ENCODE results near the gene MED12. TPM values are rescaled to one million over a fixed set of nuclear protein-coding genes. Genes with fewer than 3 reads are reported as not detected.
A peak's percentile ranks its signal among the peaks of the same experiment; 100 is the strongest.
"Not testable (repeated sequence)": the region's sequence is repeated elsewhere in the genome, so short reads cannot be mapped to it uniquely, and the experiment has no call there.

Gene MED12
- total RNA-seq, 2 experiments from 2014 or later, result 45.9 to 62.2 TPM

DNA sequence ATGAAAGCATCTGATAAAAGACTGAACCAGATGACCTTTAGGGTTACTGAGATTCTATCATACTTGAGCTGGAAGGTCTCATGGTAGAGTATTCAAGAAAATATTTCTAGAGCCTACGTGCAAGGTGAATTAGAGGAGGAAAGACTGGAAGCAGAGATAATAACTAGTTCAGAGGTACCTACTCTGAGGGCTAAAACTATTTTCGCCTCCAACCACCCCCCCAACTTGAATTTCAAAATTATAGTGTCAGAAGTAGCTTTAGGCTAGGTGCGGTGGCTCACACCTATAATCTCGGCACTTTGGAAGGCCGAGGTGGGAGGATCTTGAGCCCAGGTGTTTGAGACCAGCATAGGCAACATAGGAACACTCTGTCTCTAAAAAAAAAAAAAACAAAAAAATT, 57.1 kb downstream of the MED12 start:
- Mint-ChIP-seq H3K27me3 (no peaks in the 10 kb centered on the region), H3K36me3 (peaks cover 31% of the 10 kb centered on the region)
- CTCF ChIA-PET, result no interaction called here

DNA sequence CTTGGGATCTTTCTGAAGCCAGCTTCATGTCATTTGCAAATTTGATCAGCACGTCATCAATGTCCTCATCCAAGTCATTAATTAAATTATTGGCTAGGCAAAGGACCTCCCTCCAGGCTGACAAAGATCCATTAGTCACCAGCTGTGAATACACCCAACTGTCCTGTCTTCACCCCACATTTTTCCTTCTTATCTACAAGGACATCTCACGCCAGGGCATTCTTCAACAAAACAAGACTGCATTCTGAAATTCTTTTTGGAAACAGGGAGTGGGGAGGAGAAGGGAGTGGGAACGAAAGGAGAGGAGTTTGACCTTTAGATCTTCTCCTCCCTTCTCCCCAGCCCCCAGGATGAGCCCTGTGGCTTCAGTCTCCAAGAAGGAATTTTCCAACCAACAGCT, 58.9 kb downstream of the MED12 start:
- Mint-ChIP-seq H3K4me1 (peaks cover 12% of the 10 kb centered on the region), H3K4me3 (no peak overlapping the region), H3K36me3 (peaks cover 26% of the 10 kb centered on the region), H3K27me3 (no peaks in the 10 kb centered on the region), H3K27ac (no peak overlapping the region), H3K9me3 (ENCODE audit: low read depth) (no peaks in the 10 kb centered on the region)
- ATAC-seq (no peak), DNase-seq (no peak)
- CTCF ChIA-PET, result interaction anchor here (0.5 to 1.4 kb wide), 5 partner anchors 79 to 475 kb away, joined by 3 to 5 read pairs (median 3); no protein-coding TSS in a partner anchor

More for the DNA sequence above, 57.1 kb downstream of the MED12 start:
- DNase-seq, result no peak
- no peak for ATAC-seq
- H3K4me1 Mint-ChIP-seq, result peaks cover 9% of the 10 kb centered on the region
- no peaks in the 10 kb centered on the region for H3K9me3 Mint-ChIP-seq (ENCODE audit: low read depth)
- H3K27ac Mint-ChIP-seq, result no peak overlapping the region
- H3K4me3 Mint-ChIP-seq, result no peak overlapping the region

DNA sequence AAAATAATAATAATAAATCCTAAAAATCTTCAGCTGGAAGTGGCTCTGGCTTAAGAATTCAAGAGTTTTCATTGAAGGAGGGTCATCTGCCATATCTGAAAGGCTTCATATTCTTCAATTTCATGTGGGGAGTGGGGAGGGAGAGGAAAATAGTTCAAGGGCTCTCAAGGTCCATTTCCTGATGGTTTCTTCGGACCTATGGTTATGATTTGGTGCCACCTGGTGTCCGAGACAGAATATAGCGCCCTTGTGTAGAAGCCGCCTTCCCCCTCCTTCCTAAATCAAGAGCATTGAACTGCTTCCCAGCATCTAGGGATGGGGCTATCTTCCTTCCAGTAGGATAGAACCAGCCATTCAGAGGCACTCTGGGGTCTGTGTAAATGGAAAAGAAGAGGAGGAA, 60.5 kb downstream of the MED12 start:
- Mint-ChIP-seq H3K27me3 (no peaks in the 10 kb centered on the region), H3K4me3 (no peak overlapping the region), H3K27ac (no peak overlapping the region), H3K36me3 (peaks cover 19% of the 10 kb centered on the region), H3K9me3 (ENCODE audit: low read depth) (no peaks in the 10 kb centered on the region), H3K4me1 (peaks cover 18% of the 10 kb centered on the region)
- no peak for ATAC-seq
- CTCF ChIA-PET, result interaction anchor here (1.3 to 3.1 kb wide), 5 partner anchors 14 to 209 kb away, joined by 3 to 18 read pairs (median 3); no protein-coding TSS in a partner anchor
- peak; percentile 52 for DNase-seq

DNA sequence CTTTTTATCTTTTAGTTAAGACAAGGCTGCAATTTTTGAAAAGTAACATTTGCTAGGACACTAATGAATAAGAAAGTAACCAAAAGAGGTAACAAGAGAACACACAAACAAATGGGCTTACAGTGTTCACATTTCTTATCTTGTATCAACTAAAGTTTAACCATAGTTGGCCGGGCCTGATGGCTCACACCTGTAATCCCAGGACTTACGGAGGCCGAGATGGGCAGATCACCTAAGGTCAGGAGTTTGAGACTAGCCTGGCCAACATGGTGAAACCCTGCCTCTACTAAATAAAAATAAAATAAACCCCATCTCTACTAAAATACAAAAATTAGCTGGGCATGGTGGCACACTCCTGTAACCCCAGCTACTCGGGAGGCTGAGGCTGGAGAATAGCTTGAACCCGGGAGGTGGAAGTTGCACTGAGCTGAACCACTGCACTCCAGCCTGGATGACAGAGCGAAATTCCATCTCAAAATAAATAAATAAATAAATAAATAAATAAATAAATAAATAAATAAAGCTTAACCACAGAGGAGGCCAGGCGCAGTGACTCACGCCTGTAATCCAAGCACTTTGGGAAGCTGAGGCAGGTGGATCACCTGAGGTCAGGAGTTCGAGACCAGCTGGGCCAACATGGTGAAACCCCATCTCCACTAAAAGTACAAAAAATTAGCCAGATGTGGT, 62.3 kb downstream of the MED12 start:
- Mint-ChIP-seq H3K4me3 (peak overlapping the region; percentile 83), H3K4me1 (peaks cover 18% of the 10 kb centered on the region), H3K27ac (peak overlapping the region; percentile 98), H3K36me3 (peaks cover 12% of the 10 kb centered on the region)
- not testable (repeated sequence) for H3K9me3 Mint-ChIP-seq (ENCODE audit: low read depth); H3K27me3 Mint-ChIP-seq; ATAC-seq; DNase-seq
- CTCF ChIA-PET, result interaction anchor here (1.2 to 3.1 kb wide), 3 partner anchors 16 to 210 kb away, joined by 3 to 18 read pairs (median 5); no protein-coding TSS in a partner anchor

DNA sequence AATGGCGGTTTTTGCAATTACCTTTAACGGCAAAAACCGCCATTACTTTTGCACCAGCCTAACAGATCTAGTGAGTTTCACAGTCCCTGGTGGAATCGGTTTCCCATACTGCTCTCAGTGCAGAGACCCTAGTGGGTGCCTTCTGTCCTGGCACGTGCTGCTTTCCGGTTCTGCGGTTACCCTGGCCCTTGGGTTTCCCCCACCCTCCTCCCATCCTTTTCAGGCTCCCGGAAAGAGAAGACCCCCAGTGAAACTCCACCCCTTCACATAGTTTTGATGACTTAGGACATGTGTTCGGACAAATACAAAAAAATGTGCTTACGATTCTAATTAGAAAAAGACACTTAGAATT, 63.1 kb downstream of the MED12 start:
- CTCF ChIA-PET, result interaction anchor here (1.0 to 1.8 kb wide), 5 partner anchors 15 to 102 kb away, joined by 4 to 12 read pairs (median 5); partner anchors contain the start of gene NONO
- DNase-seq (peak; percentile 70), ATAC-seq (peak; percentile 31)
- peak overlapping the region; percentile 98 for H3K27ac Mint-ChIP-seq
- peaks cover 15% of the 10 kb centered on the region for H3K36me3 Mint-ChIP-seq
- peak overlapping the region; percentile 83 for H3K4me3 Mint-ChIP-seq
- H3K27me3 Mint-ChIP-seq, result no peaks in the 10 kb centered on the region
- H3K4me1 Mint-ChIP-seq, result peaks cover 18% of the 10 kb centered on the region
- no peaks in the 10 kb centered on the region for H3K9me3 Mint-ChIP-seq (ENCODE audit: low read depth)

DNA sequence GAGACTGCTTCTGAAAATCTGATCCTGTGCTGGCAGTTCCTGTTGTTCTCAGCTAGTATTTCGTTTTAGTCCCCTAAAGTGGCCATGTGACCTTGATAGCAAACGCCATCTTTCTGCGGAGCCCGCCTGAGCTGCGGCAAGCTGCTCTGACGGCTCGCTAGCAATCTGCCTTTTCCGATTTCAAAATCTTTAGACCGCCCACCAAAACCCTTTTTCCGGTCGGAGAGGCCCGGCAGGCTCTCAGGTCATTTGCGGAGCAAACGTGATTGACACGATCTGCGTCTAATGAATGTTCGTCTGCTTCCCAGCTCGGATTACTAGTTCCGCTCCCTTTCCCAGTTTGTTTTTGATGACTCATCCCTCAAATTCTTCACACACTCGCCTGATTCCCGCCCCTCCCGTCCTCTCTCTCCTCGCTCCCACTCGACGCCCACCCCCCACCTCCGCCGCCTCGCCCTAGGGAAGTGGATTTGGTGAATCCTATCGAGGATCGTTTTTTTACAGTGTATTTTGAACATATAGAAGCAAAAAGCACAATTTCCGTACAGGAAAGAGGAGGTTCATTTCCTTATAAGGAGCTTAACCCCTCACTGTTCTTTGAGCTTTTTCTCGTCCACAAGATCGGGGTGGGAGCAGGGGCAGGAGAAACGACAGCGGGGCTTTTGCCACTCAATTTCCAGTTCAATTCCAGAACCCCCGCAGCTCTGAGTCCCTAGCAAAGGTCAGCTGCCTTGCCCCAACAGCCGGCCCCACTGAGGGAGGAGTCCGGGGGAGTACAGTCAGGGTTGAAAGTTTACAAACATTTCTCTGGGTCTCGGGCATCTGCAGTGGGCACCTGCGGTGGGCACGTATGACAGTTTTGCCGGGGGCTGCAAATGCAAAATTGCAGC, 63.8 kb downstream of the MED12 start:
- peak; percentile 93 for DNase-seq
- Mint-ChIP-seq H3K4me3 (peak overlapping the region; percentile 83), H3K27me3 (no peaks in the 10 kb centered on the region), H3K36me3 (peaks cover 14% of the 10 kb centered on the region), H3K9me3 (ENCODE audit: low read depth) (no peaks in the 10 kb centered on the region), H3K4me1 (peaks cover 20% of the 10 kb centered on the region), H3K27ac (peak overlapping the region; percentile 98)
- CTCF ChIA-PET, result interaction anchor here (0.8 to 1.8 kb wide), 6 partner anchors 9 to 102 kb away, joined by 3 to 12 read pairs (median 4); partner anchors contain the start of gene NONO
- peak; percentile 96 for ATAC-seq

DNA sequence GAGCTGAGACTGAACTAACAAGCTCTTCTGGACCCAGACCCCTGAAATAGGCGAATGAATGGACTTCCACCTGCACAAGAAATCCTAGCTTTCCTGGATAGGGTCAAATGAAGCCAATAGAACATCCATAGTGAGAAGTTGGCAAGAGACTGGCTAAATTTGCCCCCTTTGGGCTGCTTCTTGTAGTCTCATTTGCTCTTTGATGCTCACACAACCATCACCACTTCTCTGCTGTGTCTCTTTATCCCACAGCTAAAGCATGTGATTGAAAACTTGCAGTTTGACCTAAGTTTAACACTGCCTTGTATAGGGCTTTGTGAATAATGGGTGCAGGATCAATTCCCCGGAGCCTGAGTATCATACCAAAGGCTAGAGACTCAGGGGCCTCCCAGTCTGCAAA, 64.5 kb downstream of the MED12 start:
- Mint-ChIP-seq H3K9me3 (ENCODE audit: low read depth) (no peaks in the 10 kb centered on the region), H3K27ac (peak overlapping the region; percentile 98), H3K36me3 (peaks cover 14% of the 10 kb centered on the region), H3K4me3 (peak overlapping the region; percentile 83), H3K27me3 (no peaks in the 10 kb centered on the region), H3K4me1 (peaks cover 20% of the 10 kb centered on the region)
- DNase-seq (no peak), ATAC-seq (no peak)
- CTCF ChIA-PET, result interaction anchor here (0.8 to 1.8 kb wide), 5 partner anchors 8 to 101 kb away, joined by 3 to 12 read pairs (median 4); partner anchors contain the start of gene NONO

DNA sequence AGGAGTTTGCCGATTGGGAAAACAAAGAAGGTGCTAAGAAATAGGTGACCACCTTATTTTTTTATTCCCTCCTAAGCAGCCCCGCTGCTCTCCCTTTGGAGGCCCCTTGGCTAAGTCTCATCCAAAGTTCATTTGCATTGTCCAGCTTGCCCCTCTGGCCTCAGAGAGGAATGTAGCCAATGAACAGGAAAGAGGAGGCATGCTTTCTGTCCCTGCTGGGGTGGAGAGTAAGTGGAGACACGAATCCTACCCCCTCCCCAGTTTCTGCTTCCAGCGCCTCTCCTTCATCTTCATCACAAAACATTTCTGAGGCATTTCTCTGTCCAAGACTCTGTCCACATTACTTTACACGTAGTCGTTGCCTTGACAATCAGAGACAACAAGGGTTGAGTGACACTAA, 64.9 kb downstream of the MED12 start:
- Mint-ChIP-seq H3K27ac (peak overlapping the region; percentile 98), H3K9me3 (ENCODE audit: low read depth) (no peaks in the 10 kb centered on the region), H3K27me3 (no peaks in the 10 kb centered on the region), H3K36me3 (peaks cover 14% of the 10 kb centered on the region), H3K4me3 (no peak overlapping the region), H3K4me1 (peaks cover 20% of the 10 kb centered on the region)
- no peak for DNase-seq
- CTCF ChIA-PET, result interaction anchor here (1.4 kb wide), 1 partner anchor 82 kb away, joined by 3 read pairs; no protein-coding TSS in a partner anchor
- ATAC-seq, result no peak

DNA sequence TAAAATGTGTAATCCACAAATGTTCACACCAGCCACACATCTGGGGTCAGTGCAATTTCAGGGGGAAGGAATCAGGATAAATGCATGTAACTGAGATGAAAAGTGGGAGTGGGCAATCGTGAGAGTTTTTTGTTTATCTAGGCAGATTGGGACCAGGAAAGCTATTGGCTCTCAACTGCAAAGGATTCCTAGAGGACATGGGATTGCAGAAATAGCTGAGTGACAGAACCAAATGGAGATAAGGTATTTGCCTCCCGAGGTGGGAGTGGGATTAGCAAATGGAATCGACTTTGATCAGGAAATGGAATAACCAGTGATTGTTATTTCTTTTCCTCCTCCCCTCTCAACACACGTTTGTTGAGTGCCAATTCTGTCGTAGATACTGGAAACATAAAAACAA, 65.7 kb downstream of the MED12 start:
- no peak for DNase-seq
- Mint-ChIP-seq H3K36me3 (peaks cover 12% of the 10 kb centered on the region), H3K9me3 (ENCODE audit: low read depth) (no peaks in the 10 kb centered on the region), H3K27ac (no peak overlapping the region), H3K4me1 (peaks cover 16% of the 10 kb centered on the region), H3K4me3 (no peak overlapping the region), H3K27me3 (no peaks in the 10 kb centered on the region)
- ATAC-seq, result no peak
- CTCF ChIA-PET, result no interaction called here

DNA sequence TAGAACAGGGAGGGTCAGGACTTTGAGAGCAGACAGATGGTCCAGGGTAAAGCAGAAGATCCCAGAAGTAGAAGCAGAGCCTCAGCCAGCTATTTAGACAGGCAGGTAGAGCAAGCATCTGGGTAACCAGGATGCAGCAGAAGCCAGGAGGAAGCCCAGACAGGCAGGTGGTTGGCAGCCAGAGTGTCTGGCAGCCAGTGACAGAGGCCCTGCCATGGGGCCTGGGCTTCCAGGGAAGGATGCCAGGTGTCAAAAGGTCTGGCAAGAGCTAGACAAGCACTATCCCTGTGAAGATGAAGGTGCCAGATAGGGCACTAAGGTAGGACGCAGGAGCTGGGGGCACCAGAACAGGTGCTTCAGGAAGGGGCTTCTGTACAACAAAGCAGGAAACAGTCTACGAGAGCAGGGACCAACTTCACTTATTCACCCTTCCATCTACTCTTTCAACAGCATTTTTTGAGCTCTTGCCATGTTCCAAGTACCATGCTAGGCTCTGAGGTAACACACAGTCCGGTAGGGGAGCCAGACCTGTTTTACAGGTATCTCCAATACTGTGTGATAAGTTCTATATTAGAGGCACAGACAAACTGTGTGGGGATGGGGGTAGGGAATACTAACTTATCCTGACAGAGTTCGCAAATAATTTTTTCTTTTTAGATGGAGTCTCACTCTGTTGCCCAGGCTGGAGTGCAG, 66.6 kb downstream of the MED12 start:
- H3K27me3 Mint-ChIP-seq, result no peaks in the 10 kb centered on the region
- H3K27ac Mint-ChIP-seq, result no peak overlapping the region
- H3K4me1 Mint-ChIP-seq, result peaks cover 16% of the 10 kb centered on the region
- no peak for DNase-seq
- CTCF ChIA-PET, result no interaction called here
- H3K9me3 Mint-ChIP-seq (ENCODE audit: low read depth), result no peaks in the 10 kb centered on the region
- no peak overlapping the region for H3K4me3 Mint-ChIP-seq
- H3K36me3 Mint-ChIP-seq, result peaks cover 12% of the 10 kb centered on the region
- no peak for ATAC-seq

DNA sequence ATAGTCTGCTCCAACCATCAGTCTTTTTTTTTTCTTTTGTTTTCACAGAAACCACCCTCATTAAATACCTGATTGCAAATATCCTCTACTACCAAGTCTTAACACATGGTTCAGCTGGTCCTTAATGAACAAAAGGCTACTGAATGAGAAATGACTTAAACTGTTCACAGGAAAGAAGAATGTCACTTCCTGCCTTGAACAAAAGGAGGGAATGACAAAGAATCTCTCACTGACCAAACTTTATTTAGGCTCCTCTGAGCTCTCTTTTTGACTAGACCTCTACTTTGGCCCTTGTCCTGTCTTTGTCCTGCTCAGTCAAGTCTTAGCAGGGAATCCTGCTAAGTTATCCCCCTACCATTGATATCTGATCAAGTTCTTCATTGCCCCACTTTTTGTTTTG, 72.9 kb downstream of the MED12 start:
- DNase-seq (no peak), ATAC-seq (no peak)
- Mint-ChIP-seq H3K4me1 (peaks cover 20% of the 10 kb centered on the region), H3K9me3 (ENCODE audit: low read depth) (no peaks in the 10 kb centered on the region), H3K27me3 (no peaks in the 10 kb centered on the region), H3K36me3 (peaks cover 18% of the 10 kb centered on the region), H3K27ac (peak overlapping the region; percentile 63), H3K4me3 (no peak overlapping the region)
- CTCF ChIA-PET, result interaction anchor here (1.0 kb wide), 1 partner anchor 9 kb away, joined by 3 read pairs; no protein-coding TSS in a partner anchor
